ENCODE results near the gene EXOC3. TPM values are rescaled to one million over a fixed set of nuclear protein-coding genes. Genes with fewer than 3 reads are reported as not detected.

Gene EXOC3
- total and polyA plus RNA-seq, 7 donors = 18.6 to 68.7 (median 48.2) TPM

GRCh38 chr5:457195-457961, 14.4 kb downstream of the EXOC3 start:
- Histone ChIP-seq H3K36me3 (peaks cover 18 to 94% (median 37%) of the 10 kb centered on the region in 4 donors), H3K4me3 (no peak overlapping the region), H3K9me3 (peaks cover 0 to 2% (median 0%) of the 10 kb centered on the region in 4 donors), H3K27me3 (no peaks in the 10 kb centered on the region), H3K27ac (no peak overlapping the region), H3K4me1 (no peaks in the 10 kb centered on the region)
- WGBS, 2 donors = 95% methylated on average over 19 of the region's 19 CpGs
- intact Hi-C loops (cut with DNase I) = no loop called here
- DNase-seq = peak; percentile 44
- no peak for TF ChIP-seq EP300 (IDR thresholded peaks at IDR 0.05)
- TF ChIP-seq, protein P1, sequence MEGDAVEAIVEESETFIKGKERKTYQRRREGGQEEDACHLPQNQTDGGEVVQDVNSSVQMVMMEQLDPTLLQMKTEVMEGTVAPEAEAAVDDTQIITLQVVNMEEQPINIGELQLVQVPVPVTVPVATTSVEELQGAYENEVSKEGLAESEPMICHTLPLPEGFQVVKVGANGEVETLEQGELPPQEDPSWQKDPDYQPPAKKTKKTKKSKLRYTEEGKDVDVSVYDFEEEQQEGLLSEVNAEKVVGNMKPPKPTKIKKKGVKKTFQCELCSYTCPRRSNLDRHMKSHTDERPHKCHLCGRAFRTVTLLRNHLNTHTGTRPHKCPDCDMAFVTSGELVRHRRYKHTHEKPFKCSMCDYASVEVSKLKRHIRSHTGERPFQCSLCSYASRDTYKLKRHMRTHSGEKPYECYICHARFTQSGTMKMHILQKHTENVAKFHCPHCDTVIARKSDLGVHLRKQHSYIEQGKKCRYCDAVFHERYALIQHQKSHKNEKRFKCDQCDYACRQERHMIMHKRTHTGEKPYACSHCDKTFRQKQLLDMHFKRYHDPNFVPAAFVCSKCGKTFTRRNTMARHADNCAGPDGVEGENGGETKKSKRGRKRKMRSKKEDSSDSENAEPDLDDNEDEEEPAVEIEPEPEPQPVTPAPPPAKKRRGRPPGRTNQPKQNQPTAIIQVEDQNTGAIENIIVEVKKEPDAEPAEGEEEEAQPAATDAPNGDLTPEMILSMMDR (IDR thresholded peaks at IDR 0.05) = no peak
- no peak for TF ChIP-seq POLR2AphosphoS5 (IDR thresholded peaks at IDR 0.05)
- no peak for TF ChIP-seq POLR2A (IDR thresholded peaks at IDR 0.05)

DNA sequence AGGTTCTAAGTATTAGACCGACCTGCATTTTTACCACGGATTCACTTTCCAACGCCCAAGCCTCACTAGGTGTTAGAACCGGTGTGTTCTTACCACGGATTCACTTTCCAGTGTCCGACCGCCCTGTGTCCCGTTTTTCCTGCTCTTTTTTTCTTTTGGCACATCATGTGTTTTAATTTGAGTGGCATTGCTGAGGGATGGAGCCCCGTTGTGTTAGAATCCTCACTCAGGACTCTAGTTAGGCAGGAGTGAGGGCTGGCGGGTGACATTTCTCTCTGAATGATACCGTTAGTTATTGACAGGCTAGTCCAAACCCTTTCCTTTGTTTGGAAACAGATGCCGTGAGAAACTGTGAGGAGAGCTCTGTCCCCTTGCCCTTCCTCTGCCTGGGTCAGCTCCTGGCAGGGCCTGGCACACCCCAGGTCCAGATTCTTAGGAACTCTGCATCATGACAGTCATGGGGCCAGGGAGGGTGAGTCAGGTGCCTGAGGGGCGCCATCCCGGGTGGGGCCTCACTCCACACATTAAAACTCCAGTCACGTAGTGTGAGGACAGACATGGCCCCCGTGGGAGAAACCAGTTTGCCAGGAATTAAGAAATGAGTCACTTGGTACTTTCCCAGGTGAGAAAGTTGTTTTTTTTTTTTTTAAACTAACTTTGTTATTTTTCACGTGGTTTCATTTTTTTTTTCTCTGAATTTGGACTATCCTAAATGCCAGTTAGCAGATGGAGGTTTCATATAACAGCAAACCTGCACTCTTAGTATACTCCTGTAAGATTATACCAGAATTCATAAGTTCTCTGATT, 15.8 kb downstream of the EXOC3 start:
- no peak overlapping the region for H3K27ac ChIP-seq
- H3K4me3 ChIP-seq = no peak overlapping the region
- peak; percentile 57 for DNase-seq
- H3K4me1 ChIP-seq = no peaks in the 10 kb centered on the region
- TF ChIP-seq POLR2AphosphoS5 (IDR thresholded peaks at IDR 0.05) (peak in 1 of 4 donors; percentile 10), POLR2A (IDR thresholded peaks at IDR 0.05) (no peak)
- H3K9me3 ChIP-seq = no peaks in the 10 kb centered on the region
- H3K36me3 ChIP-seq = peaks cover 13 to 94% (median 41%) of the 10 kb centered on the region in 4 donors
- intact Hi-C loops (cut with DNase I) = no loop called here
- 75 to 81% methylated on average over 17 of the region's 17 CpGs for WGBS, 2 donors
- H3K27me3 ChIP-seq = no peaks in the 10 kb centered on the region

DNA sequence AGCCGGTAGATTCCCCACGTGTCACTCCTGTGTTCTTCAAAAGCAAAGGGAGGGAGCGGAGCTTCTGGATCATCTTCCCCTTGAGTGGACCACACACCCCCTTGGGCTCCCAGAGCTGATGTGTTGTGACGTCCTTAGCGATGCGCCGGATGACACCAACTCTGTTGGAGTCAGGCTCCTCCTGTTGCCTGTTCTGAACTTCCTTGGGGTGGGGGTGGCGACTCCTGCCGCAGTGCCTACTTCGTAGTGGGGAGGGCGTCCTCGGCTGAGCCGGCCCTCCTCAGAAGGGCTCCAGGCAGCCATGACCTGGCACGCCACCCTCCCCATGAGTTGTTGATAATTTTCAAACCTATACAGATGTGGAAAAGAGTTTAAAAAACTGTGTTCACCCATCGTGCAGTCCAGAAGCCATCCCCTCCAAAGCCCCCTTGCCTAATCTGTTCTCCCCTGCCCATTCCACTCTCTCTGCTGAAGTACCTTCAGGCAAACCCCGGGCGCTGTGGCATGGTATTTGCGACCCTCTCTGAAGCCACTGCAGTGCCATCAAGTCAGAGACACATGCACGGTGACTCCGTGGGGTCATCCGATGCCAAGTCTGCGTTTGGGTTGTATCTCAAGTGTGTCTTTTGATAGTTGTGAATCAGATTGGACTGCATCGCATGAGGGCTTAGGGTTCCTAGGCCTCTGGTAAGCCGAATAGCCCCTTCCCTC, 16.7 kb downstream of the EXOC3 start:
- Histone ChIP-seq H3K4me3 (no peak overlapping the region), H3K36me3 (peaks cover 5 to 94% (median 44%) of the 10 kb centered on the region in 4 donors)

DNA sequence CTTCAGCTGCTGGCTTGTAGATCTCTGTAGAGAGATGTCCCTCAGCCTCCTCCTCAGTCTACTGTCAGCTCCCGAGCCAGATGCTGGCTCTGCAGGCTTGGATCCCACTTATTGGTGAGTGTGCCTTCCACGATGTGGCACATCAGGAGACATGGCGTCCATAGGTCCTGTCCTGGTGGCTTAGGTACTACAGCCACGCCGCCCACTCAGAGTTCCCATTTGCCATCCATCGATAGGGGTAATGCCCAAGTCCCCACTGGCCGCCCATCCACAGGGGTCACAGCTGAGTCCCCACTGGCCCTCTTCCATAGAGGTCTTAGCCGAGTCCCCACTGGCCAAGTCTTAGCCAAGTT, 17.3 kb downstream of the EXOC3 start:
- no peaks in the 10 kb centered on the region for H3K9me3 ChIP-seq
- DNase-seq = peak; percentile 50
- TF ChIP-seq POLR2AphosphoS5 (IDR thresholded peaks at IDR 0.05) = no peak
- no peak for TF ChIP-seq EP300 (IDR thresholded peaks at IDR 0.05)
- TF ChIP-seq POLR2A (IDR thresholded peaks at IDR 0.05) = no peak
- TF ChIP-seq, protein P1 (IDR thresholded peaks at IDR 0.05) = no peak
- H3K27ac ChIP-seq = no peak overlapping the region
- no peaks in the 10 kb centered on the region for H3K27me3 ChIP-seq
- no peak overlapping the region for H3K4me3 ChIP-seq
- H3K36me3 ChIP-seq = peaks cover 5 to 94% (median 49%) of the 10 kb centered on the region in 4 donors
- H3K4me1 ChIP-seq = no peaks in the 10 kb centered on the region
- 98% methylated on average over 8 of the region's 8 CpGs for WGBS, 2 donors
- intact Hi-C loops (cut with DNase I) = no loop called here

More for the DNA sequence above, 16.7 kb downstream of the EXOC3 start:
- no peak overlapping the region for H3K27ac ChIP-seq
- intact Hi-C loops (cut with DNase I) = no loop called here
- H3K27me3 ChIP-seq = no peaks in the 10 kb centered on the region
- DNase-seq = peak; percentile 45
- TF ChIP-seq EP300 (IDR thresholded peaks at IDR 0.05) (no peak), POLR2A (IDR thresholded peaks at IDR 0.05) (no peak), POLR2AphosphoS5 (IDR thresholded peaks at IDR 0.05) (no peak)
- TF ChIP-seq, protein P1 (IDR thresholded peaks at IDR 0.05) = no peak
- no peaks in the 10 kb centered on the region for H3K9me3 ChIP-seq
- 96 to 97% methylated on average over 24 of the region's 24 CpGs for WGBS, 2 donors
- H3K4me1 ChIP-seq = no peaks in the 10 kb centered on the region

All from sigmoid colon (tissue), 7 donors.